SK-N-SH (cell line): ENCODE data around the gene S100A4. TPM values are rescaled to one million over a fixed set of nuclear protein-coding genes. Genes with fewer than 3 reads are reported as not detected.

Experiments used
- CTCF ChIA-PET: fragments of 300-600, 350-600 bp; formaldehyde crosslinking; extraction: SDS; loops from one replicate; lab custom pipeline; 2021; lab: Yijun Ruan, JAX
- POLR2A ChIA-PET: fragments of 350-600 bp; sonication (Branson Sonifier 250); formaldehyde crosslinking; extraction: SDS; loops from one replicate; lab custom pipeline; 2020; ENCODE audit warnings: antibody characterized with exemption, inconsistent platforms; lab: Yijun Ruan, JAX
- DNase-seq: peaks from one replicate; pipeline ENCODE4 v3.0.0; 2012
- H2AFZ ChIP-seq: fragments of 200-600 bp; sonication (generic); 2 replicates; pipeline ENCODE4 v1.8.1; 2016; ENCODE audit warnings: antibody characterized with exemption, mild to moderate bottlenecking, low read depth
- H3F3A ChIP-seq: fragments of 200-600 bp; sonication (generic); replicated peaks from 2 replicates; pipeline ENCODE3; 2016; ENCODE audit warnings: antibody characterized with exemption, mild to moderate bottlenecking; ENCODE audit not compliant: insufficient read depth
- H3K27ac ChIP-seq, 2 experiments: fragments of 200-500 bp in 1 of 2; fragments of 200-600 bp in 1 of 2; sonication (Bioruptor generic) in 1 of 2; sonication (generic), shearing (Covaris generic) in 1 of 2; 2 replicates each; pipeline versions ENCODE4 v1.5.1 to v1.6.1; 2014 to 2016; ENCODE audit warnings: low read depth in 2 of 2, inconsistent platforms in 1 of 2, low read length in 1 of 2, mild to moderate bottlenecking in 1 of 2, mixed read lengths in 1 of 2
- H3K27me3 ChIP-seq: fragments of 200-600 bp; sonication (generic), shearing (Covaris generic); 2 replicates; pipeline ENCODE4 v1.6.1; 2016; ENCODE audit warnings: mixed run types; ENCODE audit not compliant: insufficient read depth
- H3K36me3 ChIP-seq, 2 experiments: fragments of 200-500 bp in 1 of 2; fragments of 200-600 bp in 1 of 2; sonication (Bioruptor generic) in 1 of 2; sonication (generic) in 1 of 2; replicated peaks in 1 of 2; 2 replicates each; pipeline versions ENCODE3 to v1.5.1; 2014 to 2016; ENCODE audit warnings: low read length in 1 of 2, mild to moderate bottlenecking in 1 of 2; ENCODE audit not compliant: insufficient read depth in 2 of 2, control insufficient read depth in 1 of 2
- H3K4me1 ChIP-seq, 2 experiments: fragments of 200-500 bp in 1 of 2; fragments of 200-600 bp in 1 of 2; sonication (Bioruptor generic) in 1 of 2; sonication (generic), shearing (Covaris generic) in 1 of 2; 2 replicates each; pipeline versions ENCODE4 v1.5.1 to v1.6.1; 2014 to 2016; ENCODE audit warnings: low read depth in 1 of 2, low read length in 1 of 2, mixed run types in 1 of 2; ENCODE audit not compliant: insufficient read depth in 2 of 2, control insufficient read depth in 1 of 2
- H3K4me2 ChIP-seq: fragments of 200-600 bp; sonication (generic), shearing (Covaris generic); 2 replicates; pipeline ENCODE4 v1.6.1; 2017; ENCODE audit warnings: mixed run types
- H3K4me3 ChIP-seq, 2 experiments: fragments of 200-500 bp in 1 of 2; fragments of 200-600 bp in 1 of 2; sonication (Bioruptor generic) in 1 of 2; sonication (generic), shearing (Covaris generic) in 1 of 2; 2 replicates each; pipeline versions ENCODE4 v1.5.1 to v1.8.1; 2014 to 2016; ENCODE audit warnings: low read depth in 2 of 2, inconsistent platforms in 1 of 2, low read length in 1 of 2, mild to moderate bottlenecking in 1 of 2, mixed read lengths in 1 of 2, moderate library complexity in 1 of 2
- H3K79me2 ChIP-seq: fragments of 200-600 bp; sonication (generic); 2 replicates; pipeline ENCODE4 v1.8.1; 2017; ENCODE audit warnings: mild to moderate bottlenecking; ENCODE audit not compliant: insufficient read depth
- H3K9ac ChIP-seq: fragments of 200-600 bp; sonication (generic); 2 replicates; pipeline ENCODE4 v1.6.1; 2017; ENCODE audit warnings: mixed run types
- H3K9me2 ChIP-seq: fragments of 200-600 bp; sonication (generic); 2 replicates; pipeline ENCODE4 v1.6.1; 2017; ENCODE audit warnings: mixed run types
- H3K9me3 ChIP-seq: fragments of 200-600 bp; sonication (generic); 2 replicates; pipeline ENCODE4 v1.6.1; 2017; ENCODE audit warnings: mixed run types, mild to moderate bottlenecking, moderate library complexity
- H4K20me1 ChIP-seq: fragments of 200-600 bp; sonication (generic); 2 replicates; pipeline ENCODE4 v1.6.1; 2017; ENCODE audit warnings: mild to moderate bottlenecking, mixed run types; ENCODE audit not compliant: insufficient read depth
- EZH2phosphoT487 ChIP-seq: fragments of 200-600 bp; sonication (generic); IDR thresholded peaks from 2 replicates; pipeline ENCODE4 v1.6.1; 2017; ENCODE audit warnings: low read depth, mixed run types, mild to moderate bottlenecking, antibody characterized with exemption, moderate library complexity, borderline replicate concordance
- FOSL2 ChIP-seq: IDR thresholded peaks from 2 replicates; pipeline ENCODE4 v1.4.0; 2012; ENCODE audit warnings: low read depth, mild to moderate bottlenecking, moderate library complexity, borderline replicate concordance
- FOXM1 ChIP-seq: IDR thresholded peaks from 2 replicates; pipeline ENCODE4 v1.4.0; 2012; ENCODE audit warnings: low read depth, mild to moderate bottlenecking
- IRF3 ChIP-seq: fragments of 150-350 bp; IDR thresholded peaks from 2 replicates; pipeline ENCODE4 v1.6.1; 2016; ENCODE audit warnings: mild to moderate bottlenecking, low read depth, low read length
- MXI1 ChIP-seq: IDR thresholded peaks from 2 replicates; pipeline ENCODE4 v1.6.1; 2012; ENCODE audit warnings: mild to moderate bottlenecking, low read depth, low read length, improper control_type of control experiment
- NFIC ChIP-seq: IDR thresholded peaks from 2 replicates; pipeline ENCODE4 v1.4.0; 2012; ENCODE audit warnings: borderline replicate concordance
- NRF1 ChIP-seq: IDR thresholded peaks from 2 replicates; pipeline ENCODE4 v1.6.1; 2012; ENCODE audit warnings: low read depth, mild to moderate bottlenecking, low read length
- POLR2AphosphoS5 ChIP-seq: IDR thresholded peaks from 2 replicates; pipeline ENCODE4 v1.6.1; 2012; ENCODE audit warnings: low read depth, low read length
- REST ChIP-seq: IDR thresholded peaks from 2 replicates; pipeline ENCODE4 v1.6.1; 2012; ENCODE audit warnings: mild to moderate bottlenecking, low read depth, low read length, moderate library complexity
- RFX5 ChIP-seq: IDR thresholded peaks from 2 replicates; pipeline ENCODE4 v1.6.1; 2012; ENCODE audit warnings: mild to moderate bottlenecking, improper control_type of control experiment, low read length
- SIN3A ChIP-seq: IDR thresholded peaks from 2 replicates; pipeline ENCODE4 v1.6.1; 2012; ENCODE audit warnings: low read depth, mild to moderate bottlenecking, low read length, moderate library complexity, borderline replicate concordance
- SMC3 ChIP-seq: IDR thresholded peaks from 2 replicates; pipeline ENCODE4 v1.6.1; 2012; ENCODE audit warnings: low read depth, low read length, improper control_type of control experiment
- TAF1 ChIP-seq: IDR thresholded peaks from 2 replicates; pipeline ENCODE4 v1.6.1; 2012; ENCODE audit warnings: low read depth, mild to moderate bottlenecking, low read length, moderate library complexity, borderline replicate concordance
- TCF12 ChIP-seq: IDR thresholded peaks from 2 replicates; pipeline ENCODE4 v1.4.0; 2012
- TEAD4 ChIP-seq: IDR thresholded peaks from 2 replicates; pipeline ENCODE4 v1.4.0; 2012; ENCODE audit warnings: mild to moderate bottlenecking, borderline replicate concordance; ENCODE audit not compliant: insufficient read depth
- USF1 ChIP-seq: IDR thresholded peaks from 2 replicates; pipeline ENCODE4 v1.4.0; 2012; ENCODE audit warnings: low read depth, borderline replicate concordance
- USF2 ChIP-seq: fragments of 150-350 bp; IDR thresholded peaks from 2 replicates; pipeline ENCODE4 v1.6.1; 2017; ENCODE audit warnings: antibody characterized with exemption, low read length, low read depth, borderline replicate concordance
- WGBS: methylation state at CpG from one replicate; pipeline ENCODE4 v1.1.6; 2017; ENCODE audit warnings: low lambda C conversion rate; 5-methylcytosine and 5-hydroxymethylcytosine counted together
- polyA plus RNA-seq, 3 experiments: library from polyadenylated mRNA; depleted of rRNA; stranded (reverse); fragments of >200 nt; gene quantifications; 2 replicates each; pipeline ENCODE4 v1.2.3, GENCODE V29; 2012

S100A4 gene
- polyA plus RNA-seq, 1 of the 3 experiments (the other 2 are of a cell fraction), result 25.4 TPM

- peaks cover 9 to 22% of the 10 kb centered on the region in 2 experiments for H3K4me1 ChIP-seq
- 81% methylated on average over 10 of the region's 10 CpGs for WGBS
- no peaks in the 10 kb centered on the region for H3F3A ChIP-seq
- H3K4me2 ChIP-seq, result no peak overlapping the region
- DNase-seq, result no peak
- H3K4me3 ChIP-seq, result no peak overlapping the region
- ChIA-PET CTCF (interaction anchor here (0.7 to 7.2 kb wide), 7 partner anchors 8 to 209 kb away, joined by 3 to 81 read pairs (median 6); no protein-coding TSS in a partner anchor), POLR2A (interaction anchor here (1.5 kb wide), 1 partner anchor 25 kb away, joined by 5 read pairs; the partner anchor contains the start of gene S100A6)
- no peaks in the 10 kb centered on the region for H3K27me3 ChIP-seq
- H3K79me2 ChIP-seq, result peaks cover 26% of the 10 kb centered on the region
- no peak overlapping the region for H3K27ac ChIP-seq
- H3K9me2 ChIP-seq, result no peaks in the 10 kb centered on the region
- no peaks in the 10 kb centered on the region for H3K36me3 ChIP-seq
- TF ChIP-seq NFIC, result no peak
- H4K20me1 ChIP-seq, result no peaks in the 10 kb centered on the region
- no peaks in the 10 kb centered on the region for H3K9me3 ChIP-seq
- H3K9ac ChIP-seq, result no peak overlapping the region
- H2AFZ ChIP-seq, result no peak overlapping the region
These were observed 15.3 kb upstream of the S100A4 start for GRCh38 chr1:153560771-153561465.

- Histone ChIP-seq H3K9me2 (no peaks in the 10 kb centered on the region), H4K20me1 (no peaks in the 10 kb centered on the region), H3K36me3 (no peaks in the 10 kb centered on the region), H3K27me3 (no peaks in the 10 kb centered on the region), H3F3A (no peaks in the 10 kb centered on the region), H3K9ac (no peak overlapping the region), H3K27ac (no peak overlapping the region), H3K4me1 (peaks cover 3 to 15% of the 10 kb centered on the region in 2 experiments; a peak in 3 of 4 replicates), H2AFZ (no peak overlapping the region), H3K9me3 (no peaks in the 10 kb centered on the region), H3K79me2 (peaks cover 23% of the 10 kb centered on the region), H3K4me3 (no peak overlapping the region), H3K4me2 (no peak overlapping the region)
- POLR2A ChIA-PET, result interaction anchor here (1.5 kb wide), 1 partner anchor 24 kb away, joined by 5 read pairs; the partner anchor contains the start of gene S100A6
- CTCF ChIA-PET, result interaction anchor here (0.7 to 7.2 kb wide), 6 partner anchors 9 to 208 kb away, joined by 3 to 81 read pairs (median 10); no protein-coding TSS in a partner anchor
- WGBS, result 94% methylated on average over 2 of the region's 2 CpGs
- no peak for DNase-seq
- TF ChIP-seq FOSL2, result no peak
- no peak for TF ChIP-seq IRF3
- TF ChIP-seq TEAD4, result no peak
- TF ChIP-seq SMC3, result no peak
- TF ChIP-seq EZH2phosphoT487, result no peak
- TF ChIP-seq FOXM1, result no peak
- no peak for TF ChIP-seq NRF1
- no peak for TF ChIP-seq MXI1
- no peak for TF ChIP-seq REST
- TF ChIP-seq USF2, result no peak
- no peak for TF ChIP-seq RFX5
- no peak for TF ChIP-seq TCF12
- no peak for TF ChIP-seq TAF1
- TF ChIP-seq POLR2AphosphoS5, result no peak
- no peak for TF ChIP-seq SIN3A
- TF ChIP-seq USF1, result no peak
These were observed 14.6 kb upstream of the S100A4 start for GRCh38 chr1:153560241-153560640.
